KMS-11 (cell line): Measurements from ENCODE around the gene MYO5C.

Source experiments
- H2AFZ ChIP-seq: fragments of 200-600 bp; sonication (generic); 2 replicates; pipeline ENCODE4 v1.6.1; 2016; ENCODE audit warnings: antibody characterized with exemption, mixed run types, low read depth
- H3K27ac ChIP-seq: fragments of 200-600 bp; sonication (generic); 2 replicates; pipeline ENCODE4 v1.6.1; 2016; ENCODE audit warnings: mild to moderate bottlenecking, mixed run types
- H3K27me3 ChIP-seq: fragments of 200-600 bp; sonication (generic); 2 replicates; pipeline ENCODE4 v1.6.1; 2017; ENCODE audit warnings: mild to moderate bottlenecking, low read depth, mixed run types, moderate library complexity; ENCODE audit not compliant: insufficient read depth
- H3K36me3 ChIP-seq: fragments of 200-600 bp; sonication (generic); 2 replicates; pipeline ENCODE4 v1.6.1; 2017; ENCODE audit warnings: mild to moderate bottlenecking, mixed run types; ENCODE audit not compliant: insufficient read depth
- H3K4me1 ChIP-seq: fragments of 200-600 bp; sonication (generic); 2 replicates; pipeline ENCODE4 v1.6.1; 2016; ENCODE audit warnings: mild to moderate bottlenecking, low read depth, mixed run types; ENCODE audit not compliant: poor library complexity, severe bottlenecking
- H3K4me2 ChIP-seq: fragments of 200-600 bp; sonication (generic); 2 replicates; pipeline ENCODE4 v1.7.0; 2016; ENCODE audit warnings: mild to moderate bottlenecking, mixed run types
- H3K4me3 ChIP-seq: fragments of 200-600 bp; sonication (generic); IDR thresholded peaks from 2 replicates; pipeline ENCODE4 v1.6.1; 2017; ENCODE audit warnings: low read depth, low read length, mixed read lengths; ENCODE audit not compliant: insufficient read depth
- H3K79me2 ChIP-seq: fragments of 200-600 bp; sonication (generic); 2 replicates; pipeline ENCODE4 v1.6.1; 2016; ENCODE audit warnings: low read depth, mixed run types; ENCODE audit not compliant: insufficient read depth
- H3K9ac ChIP-seq: fragments of 200-600 bp; sonication (generic); 2 replicates; pipeline ENCODE4 v1.6.1; 2016; ENCODE audit warnings: mild to moderate bottlenecking, mixed run types
- H4K20me1 ChIP-seq: fragments of 200-600 bp; sonication (generic); 2 replicates; pipeline ENCODE4 v1.6.1; 2016; ENCODE audit warnings: mild to moderate bottlenecking, mixed run types; ENCODE audit not compliant: insufficient read depth
- CTCF ChIP-seq: fragments of 200-600 bp; sonication (generic); conservative IDR thresholded peaks from 2 replicates; pipeline ENCODE4 v1.6.1; 2017; ENCODE audit warnings: low read depth, mild to moderate bottlenecking, antibody characterized with exemption, low read length, moderate library complexity, mixed read lengths

The MYO5C gene

GRCh38 chr15:52150043-52150825, 145.4 kb downstream of the MYO5C start:
- Histone ChIP-seq H2AFZ (no peak overlapping the region), H4K20me1 (no peaks in the 10 kb centered on the region), H3K4me2 (no peak overlapping the region), H3K4me3 (no peak overlapping the region), H3K27ac (no peak overlapping the region), H3K36me3 (no peaks in the 10 kb centered on the region), H3K4me1 (no peaks in the 10 kb centered on the region), H3K79me2 (no peaks in the 10 kb centered on the region), H3K27me3 (no peaks in the 10 kb centered on the region), H3K9ac (no peak overlapping the region)
- no peak for TF ChIP-seq CTCF

GRCh38 chr15:52148403-52148802, 147.2 kb downstream of the MYO5C start:
- Histone ChIP-seq H4K20me1 (no peaks in the 10 kb centered on the region), H3K27ac (no peak overlapping the region), H3K4me1 (no peaks in the 10 kb centered on the region), H3K4me3 (no peak overlapping the region), H3K4me2 (no peak overlapping the region), H3K9ac (no peak overlapping the region), H3K79me2 (no peaks in the 10 kb centered on the region), H3K36me3 (no peaks in the 10 kb centered on the region), H3K27me3 (no peaks in the 10 kb centered on the region), H2AFZ (no peak overlapping the region)
- no peak for TF ChIP-seq CTCF

GRCh38 chr15:52146776-52147175, 148.8 kb downstream of the MYO5C start:
- no peak overlapping the region for H3K4me2 ChIP-seq
- H3K36me3 ChIP-seq: no peaks in the 10 kb centered on the region
- no peak overlapping the region for H3K4me3 ChIP-seq
- H4K20me1 ChIP-seq: no peaks in the 10 kb centered on the region
- no peaks in the 10 kb centered on the region for H3K4me1 ChIP-seq
- H3K9ac ChIP-seq: no peak overlapping the region
- H3K27me3 ChIP-seq: no peaks in the 10 kb centered on the region
- H3K79me2 ChIP-seq: no peaks in the 10 kb centered on the region
- H2AFZ ChIP-seq: no peak overlapping the region
- TF ChIP-seq CTCF: no peak
- H3K27ac ChIP-seq: no peak overlapping the region

- H3K4me1 ChIP-seq: no peaks in the 10 kb centered on the region
- H2AFZ ChIP-seq: no peak overlapping the region
- no peak for TF ChIP-seq CTCF
- H3K27me3 ChIP-seq: no peaks in the 10 kb centered on the region
- no peak overlapping the region for H3K4me2 ChIP-seq
- no peaks in the 10 kb centered on the region for H3K36me3 ChIP-seq
- no peak overlapping the region for H3K9ac ChIP-seq
- no peaks in the 10 kb centered on the region for H3K79me2 ChIP-seq
- no peak overlapping the region for H3K27ac ChIP-seq
- no peak overlapping the region for H3K4me3 ChIP-seq
- no peaks in the 10 kb centered on the region for H4K20me1 ChIP-seq
Observed at GRCh38 chr15:52146261-52146660, 149.3 kb downstream of the MYO5C start.
